IMR-90 (cell line): ENCODE results near the gene NELL2. TPM values are rescaled to one million over a fixed set of nuclear protein-coding genes. Genes with fewer than 3 reads are reported as not detected.

Source experiments
- ATAC-seq: fragments of 200-7000 bp; cut with Tn5 transposase; 2 replicates; pipeline ENCODE4 v1.9.1; 2020; ENCODE audit warnings: low read depth, mild to moderate bottlenecking, moderate library complexity
- BruUV-seq: library from RNA; stranded (reverse); fragments of 400-500 nt; replicated peaks from 2 replicates; lab custom pipeline; 2021; lab: Mats Ljungman, UMichigan
- CTCF ChIA-PET: fragments of 300-600 bp; formaldehyde crosslinking; extraction: SDS; loops from one replicate; lab custom pipeline; 2021; ENCODE audit warnings: antibody characterized with exemption; lab: Yijun Ruan, JAX
- POLR2A ChIA-PET: fragments of 300-600 bp; sonication (Branson Sonifier 250); formaldehyde crosslinking; loops from one replicate; lab custom pipeline; 2022; ENCODE audit warnings: antibody characterized with exemption; ENCODE audit not compliant: unreplicated experiment; lab: Charles Lee
- DNase-seq: peaks from one replicate; pipeline ENCODE4 v3.0.0; 2013
- H2AFZ ChIP-seq: replicated peaks from 2 replicates; pipeline ENCODE3; 2013; ENCODE audit warnings: low read length, mild to moderate bottlenecking; ENCODE audit not compliant: poor library complexity
- H2AK5ac ChIP-seq: 2 replicates; pipeline ENCODE4 v1.6.1; 2013; ENCODE audit warnings: low read depth, low read length, inconsistent platforms
- H2AK9ac ChIP-seq: replicated peaks from 2 replicates; pipeline ENCODE3; 2013; ENCODE audit warnings: mild to moderate bottlenecking, low read depth, low read length, moderate library complexity; ENCODE audit not compliant: poor library complexity
- H2BK120ac ChIP-seq: 2 replicates; pipeline ENCODE4 v1.6.1; 2013; ENCODE audit warnings: low read depth, low read length, inconsistent platforms
- H2BK15ac ChIP-seq: 3 replicates; pipeline ENCODE4 v1.6.1; 2013; ENCODE audit warnings: low read depth, low read length, inconsistent platforms
- H2BK20ac ChIP-seq: 2 replicates; pipeline ENCODE4 v1.6.1; 2013; ENCODE audit warnings: low read depth, mild to moderate bottlenecking, inconsistent platforms, low read length, moderate library complexity
- H2BK5ac ChIP-seq: 2 replicates; pipeline ENCODE4 v1.6.1; 2013; ENCODE audit warnings: mild to moderate bottlenecking, low read depth, low read length, inconsistent platforms; ENCODE audit not compliant: poor library complexity, severe bottlenecking
- H3K14ac ChIP-seq: replicated peaks from 2 replicates; pipeline ENCODE4 v1.6.1; 2013; ENCODE audit warnings: low read depth, low read length, inconsistent platforms
- H3K18ac ChIP-seq: 2 replicates; pipeline ENCODE4 v1.6.1; 2013; ENCODE audit warnings: low read depth, low read length, control low read depth
- H3K23ac ChIP-seq: 2 replicates; pipeline ENCODE4 v1.6.1; 2013; ENCODE audit warnings: low read depth, low read length, inconsistent platforms
- H3K27ac ChIP-seq: 2 replicates; pipeline ENCODE4 v1.5.1; 2013; ENCODE audit warnings: mild to moderate bottlenecking, control low read depth, low read length; ENCODE audit not compliant: insufficient read depth
- H3K27me3 ChIP-seq: 2 replicates; pipeline ENCODE4 v1.6.1; 2013; ENCODE audit warnings: low read length; ENCODE audit not compliant: control insufficient read depth, insufficient read depth
- H3K36me3 ChIP-seq: 2 replicates; pipeline ENCODE4 v1.6.1; 2013; ENCODE audit warnings: low read length, mixed read lengths; ENCODE audit not compliant: control insufficient read depth, insufficient read depth
- H3K4ac ChIP-seq: 2 replicates; pipeline ENCODE4 v1.6.1; 2013; ENCODE audit warnings: low read depth, low read length, inconsistent platforms
- H3K4me1 ChIP-seq: 2 replicates; pipeline ENCODE4 v1.6.1; 2013; ENCODE audit warnings: low read length, mixed read lengths; ENCODE audit not compliant: control insufficient read depth, insufficient read depth
- H3K4me2 ChIP-seq: 2 replicates; pipeline ENCODE4 v1.6.1; 2013; ENCODE audit warnings: low read depth, mild to moderate bottlenecking, control low read depth, low read length, moderate library complexity
- H3K4me3 ChIP-seq: 2 replicates; pipeline ENCODE4 v1.5.1; 2013; ENCODE audit warnings: low read depth, mild to moderate bottlenecking, control low read depth, low read length, moderate library complexity; ENCODE audit not compliant: insufficient read depth
- H3K56ac ChIP-seq: 2 replicates; pipeline ENCODE4 v1.6.1; 2013; ENCODE audit warnings: low read length, inconsistent platforms; ENCODE audit not compliant: insufficient read depth; ENCODE audit errors: extremely low read depth
- H3K79me1 ChIP-seq, 2 experiments: 2 replicates each; pipeline ENCODE4 v1.6.1; 2013; ENCODE audit warnings: low read length in 2 of 2, inconsistent platforms in 1 of 2, low read depth in 1 of 2
- H3K9ac ChIP-seq: 2 replicates; pipeline ENCODE4 v1.6.1; 2013; ENCODE audit warnings: low read depth, low read length, control low read depth
- H3K9me1 ChIP-seq: 2 replicates; pipeline ENCODE4 v1.6.1; 2013; ENCODE audit warnings: low read length, inconsistent platforms; ENCODE audit not compliant: insufficient read depth
- H3K9me3 ChIP-seq: 2 replicates; pipeline ENCODE4 v1.6.1; 2013; ENCODE audit warnings: low read length; ENCODE audit not compliant: control insufficient read depth, insufficient read depth
- H4K20me1 ChIP-seq: 2 replicates; pipeline ENCODE4 v1.6.1; 2013; ENCODE audit warnings: low read length, inconsistent platforms; ENCODE audit not compliant: insufficient read depth
- H4K5ac ChIP-seq: 2 replicates; pipeline ENCODE4 v1.6.1; 2013; ENCODE audit warnings: mild to moderate bottlenecking, low read depth, low read length, control low read depth
- H4K8ac ChIP-seq, 2 experiments: 2 replicates each; pipeline ENCODE4 v1.6.1; 2013; ENCODE audit warnings: low read depth in 2 of 2, low read length in 2 of 2, control low read depth in 1 of 2, inconsistent platforms in 1 of 2
- H4K91ac ChIP-seq: 2 replicates; pipeline ENCODE4 v1.6.1; 2013; ENCODE audit warnings: low read depth, low read length, inconsistent platforms; ENCODE audit not compliant: insufficient read depth
- CEBPB ChIP-seq: IDR thresholded peaks from 2 replicates; pipeline ENCODE4 v1.6.1; 2012; ENCODE audit warnings: low read depth, low read length, improper control_type of control experiment
- FOS ChIP-seq: fragments of 150-350 bp; IDR thresholded peaks from 2 replicates; pipeline ENCODE4 v1.6.1; 2016; ENCODE audit warnings: low read depth, low read length
- MAZ ChIP-seq: IDR thresholded peaks from 2 replicates; pipeline ENCODE4 v1.6.1; 2012; ENCODE audit warnings: low read depth, mild to moderate bottlenecking, low read length, improper control_type of control experiment, moderate library complexity, borderline replicate concordance
- MXI1 ChIP-seq: IDR thresholded peaks from 2 replicates; pipeline ENCODE4 v1.6.1; 2012; ENCODE audit warnings: low read depth, mild to moderate bottlenecking, low read length, moderate library complexity, borderline replicate concordance
- NFE2L2 ChIP-seq: fragments of 150-350 bp; IDR thresholded peaks from 2 replicates; pipeline ENCODE4 v1.6.1; 2016; ENCODE audit warnings: low read depth, mild to moderate bottlenecking, low read length
- RAD21 ChIP-seq: IDR thresholded peaks from 2 replicates; pipeline ENCODE4 v1.6.1; 2012; ENCODE audit warnings: low read length, improper control_type of control experiment
- RCOR1 ChIP-seq: IDR thresholded peaks from 2 replicates; pipeline ENCODE4 v1.6.1; 2012; ENCODE audit warnings: mild to moderate bottlenecking, low read length, improper control_type of control experiment; ENCODE audit not compliant: insufficient replicate concordance
- RFX5 ChIP-seq: IDR thresholded peaks from 2 replicates; pipeline ENCODE4 v1.8.0; 2012; ENCODE audit warnings: low read depth, mild to moderate bottlenecking, low read length, moderate library complexity
- WGBS, 2 experiments: methylation state at CpG; one replicate each; pipeline versions ENCODE4 v1.1.5 to v1.1.7; 2013; ENCODE audit warnings: missing lambda C conversion rate in 2 of 2; ENCODE audit not compliant: insufficient read length in 1 of 2; ENCODE audit errors: extremely low coverage in 2 of 2; 5-methylcytosine and 5-hydroxymethylcytosine counted together
- dilution Hi-C: fragments of 300-500 bp; cut with HindIII; formaldehyde crosslinking; loops from one replicate; pipeline ENCODE4 v1.14.3; 2018; ENCODE audit warnings: low sequenced_read_pairs; ENCODE audit not compliant: unreplicated experiment
- in situ Hi-C: fragments of 300-500 bp; cut with MboI; formaldehyde crosslinking; loops from 3 replicates; pipeline ENCODE4 v1.14.3; 2019; ENCODE audit warnings: low sequenced_read_pairs, inconsistent platforms, mixed read lengths
- intact Hi-C: fragments of 100-400 bp; cut with micrococcal nuclease; formaldehyde crosslinking; loops from 2 replicates; pipeline ENCODE4 v1.10.0; 2022
- polyA plus RNA-seq, 3 experiments: library from polyadenylated mRNA; depleted of rRNA; stranded (reverse); fragments of >200 nt; gene quantifications; 2 replicates each; pipeline ENCODE4 v1.2.3, GENCODE V29; 2012; ENCODE audit warnings: low replicate concordance in 1 of 3
- total RNA-seq: library from RNA; depleted of rRNA; stranded (reverse); fragments of >200 nt; gene quantifications from 2 replicates; pipeline ENCODE4 v1.2.3, GENCODE V29; 2012
- TF ChIP-seq, protein P1 (sequence below): conservative IDR thresholded peaks from 2 replicates; pipeline ENCODE4 v1.5.1; 2012; ENCODE audit warnings: mild to moderate bottlenecking, low read depth, low read length, improper control_type of control experiment
- TF ChIP-seq, protein P2 (sequence below): fragments of 150-350 bp; IDR thresholded peaks from 2 replicates; pipeline ENCODE4 v1.6.1; 2017; ENCODE audit warnings: mild to moderate bottlenecking, antibody characterized with exemption, low read length, low read depth

Gene NELL2
- total and polyA plus RNA-seq, 2 of the 4 experiments (the other 2 are of a cell fraction): 0.18 to 0.26 TPM

DNA sequence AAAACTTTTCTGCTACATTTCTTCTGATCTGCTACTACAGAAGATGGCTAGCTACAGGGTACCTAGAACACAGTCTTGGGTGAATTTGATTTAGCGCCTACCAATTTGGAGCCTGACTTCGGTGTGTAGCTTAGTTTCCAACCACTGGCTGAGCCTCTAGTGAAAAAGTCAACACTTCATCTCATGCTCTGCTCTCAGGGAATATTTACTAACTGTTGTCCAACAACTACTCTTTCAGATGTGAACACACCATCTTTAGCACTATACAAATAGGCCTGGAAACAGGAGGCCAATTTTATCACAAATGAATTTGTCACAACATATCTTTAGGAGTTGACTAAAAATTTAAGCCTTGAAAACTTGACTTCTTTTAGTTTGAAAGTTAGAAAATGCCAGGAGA, 167.9 kb downstream of the NELL2 start:
- no peak overlapping the region for H3K9ac ChIP-seq
- no peak overlapping the region for H4K91ac ChIP-seq
- 60% methylated on average over 1 of the region's 2 CpGs; no CpG with 5 or more reads in 1 of the 2 experiments for WGBS, 2 experiments
- no peak overlapping the region for H4K8ac ChIP-seq
- no peaks in the 10 kb centered on the region for H3K27me3 ChIP-seq
- intact Hi-C loops: no loop called here
- POLR2A ChIA-PET: no interaction called here
- H2AK9ac ChIP-seq: no peak overlapping the region
- no peak overlapping the region for H2BK20ac ChIP-seq
- H2BK5ac ChIP-seq: no peak overlapping the region
- no peak overlapping the region for H2AFZ ChIP-seq
- H2AK5ac ChIP-seq: no peak overlapping the region
- H3K36me3 ChIP-seq: no peaks in the 10 kb centered on the region
- H3K4me3 ChIP-seq: no peak overlapping the region
- no peak for TF ChIP-seq CEBPB
- TF ChIP-seq, protein P1, sequence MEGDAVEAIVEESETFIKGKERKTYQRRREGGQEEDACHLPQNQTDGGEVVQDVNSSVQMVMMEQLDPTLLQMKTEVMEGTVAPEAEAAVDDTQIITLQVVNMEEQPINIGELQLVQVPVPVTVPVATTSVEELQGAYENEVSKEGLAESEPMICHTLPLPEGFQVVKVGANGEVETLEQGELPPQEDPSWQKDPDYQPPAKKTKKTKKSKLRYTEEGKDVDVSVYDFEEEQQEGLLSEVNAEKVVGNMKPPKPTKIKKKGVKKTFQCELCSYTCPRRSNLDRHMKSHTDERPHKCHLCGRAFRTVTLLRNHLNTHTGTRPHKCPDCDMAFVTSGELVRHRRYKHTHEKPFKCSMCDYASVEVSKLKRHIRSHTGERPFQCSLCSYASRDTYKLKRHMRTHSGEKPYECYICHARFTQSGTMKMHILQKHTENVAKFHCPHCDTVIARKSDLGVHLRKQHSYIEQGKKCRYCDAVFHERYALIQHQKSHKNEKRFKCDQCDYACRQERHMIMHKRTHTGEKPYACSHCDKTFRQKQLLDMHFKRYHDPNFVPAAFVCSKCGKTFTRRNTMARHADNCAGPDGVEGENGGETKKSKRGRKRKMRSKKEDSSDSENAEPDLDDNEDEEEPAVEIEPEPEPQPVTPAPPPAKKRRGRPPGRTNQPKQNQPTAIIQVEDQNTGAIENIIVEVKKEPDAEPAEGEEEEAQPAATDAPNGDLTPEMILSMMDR: no peak
- TF ChIP-seq NFE2L2: no peak
- no peak for TF ChIP-seq RAD21
- TF ChIP-seq RFX5: no peak
- TF ChIP-seq RCOR1: no peak
- TF ChIP-seq MAZ: no peak
- TF ChIP-seq MXI1: no peak
- TF ChIP-seq FOS: no peak
- TF ChIP-seq, protein P2, sequence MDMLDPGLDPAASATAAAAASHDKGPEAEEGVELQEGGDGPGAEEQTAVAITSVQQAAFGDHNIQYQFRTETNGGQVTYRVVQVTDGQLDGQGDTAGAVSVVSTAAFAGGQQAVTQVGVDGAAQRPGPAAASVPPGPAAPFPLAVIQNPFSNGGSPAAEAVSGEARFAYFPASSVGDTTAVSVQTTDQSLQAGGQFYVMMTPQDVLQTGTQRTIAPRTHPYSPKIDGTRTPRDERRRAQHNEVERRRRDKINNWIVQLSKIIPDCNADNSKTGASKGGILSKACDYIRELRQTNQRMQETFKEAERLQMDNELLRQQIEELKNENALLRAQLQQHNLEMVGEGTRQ: no peak
- H3K4ac ChIP-seq: no peak overlapping the region
- no peaks in the 10 kb centered on the region for H3K9me1 ChIP-seq
- H3K18ac ChIP-seq: no peak overlapping the region
- no peaks in the 10 kb centered on the region for H3K9me3 ChIP-seq
- no peak overlapping the region for H2BK120ac ChIP-seq
- H3K23ac ChIP-seq: no peak overlapping the region
- H3K4me1 ChIP-seq: no peaks in the 10 kb centered on the region
- ATAC-seq (no peak), DNase-seq (no peak)
- CTCF ChIA-PET: interaction anchor here (0.6 kb wide), 1 partner anchor 30 kb away, joined by 3 read pairs; no protein-coding TSS in a partner anchor
- in situ Hi-C loops: no loop called here
- no peak overlapping the region for H3K4me2 ChIP-seq
- dilution Hi-C loops: no loop called here
- H3K14ac ChIP-seq: no peak overlapping the region
- H4K5ac ChIP-seq: no peak overlapping the region
- no peak overlapping the region for H3K56ac ChIP-seq
- H3K79me1 ChIP-seq: no peaks in the 10 kb centered on the region
- no peak overlapping the region for H3K27ac ChIP-seq
- no peak overlapping the region for H2BK15ac ChIP-seq
- no TSS peak for BruUV-seq
- no peaks in the 10 kb centered on the region for H4K20me1 ChIP-seq
